Measurements from ENCODE around the gene IL22RA2.

The IL22RA2 gene

DNA sequence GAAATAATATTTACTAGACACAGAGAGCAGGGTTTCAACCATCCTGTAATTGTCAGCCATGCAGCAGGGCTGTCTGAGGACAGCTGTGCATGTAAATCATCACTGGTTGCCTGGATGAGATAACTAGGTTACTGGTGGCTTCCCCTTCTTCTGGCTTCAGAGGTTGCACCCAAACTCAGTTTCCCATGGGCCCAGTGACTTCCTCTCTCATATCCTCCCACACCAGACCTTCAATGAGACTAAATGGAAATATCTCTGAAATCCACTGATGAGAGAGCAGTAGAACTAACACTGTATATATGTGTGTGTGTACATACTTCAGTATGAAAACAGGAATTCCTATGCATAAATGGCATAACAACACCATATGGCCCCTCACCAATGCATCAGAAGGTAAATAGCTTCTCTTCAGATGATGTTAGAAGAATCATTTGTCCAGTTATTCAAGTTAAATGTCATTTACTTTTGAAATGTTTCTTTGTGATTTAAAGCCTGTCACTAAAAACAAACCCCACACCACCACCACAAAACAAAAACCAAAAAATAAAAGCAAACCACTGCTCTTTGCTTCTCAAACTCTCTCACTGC lies 77.7 kb downstream of the IL22RA2 start:
- no peak for DNase-seq (ENCODE audit: low read depth in 2 of 2)

DNA sequence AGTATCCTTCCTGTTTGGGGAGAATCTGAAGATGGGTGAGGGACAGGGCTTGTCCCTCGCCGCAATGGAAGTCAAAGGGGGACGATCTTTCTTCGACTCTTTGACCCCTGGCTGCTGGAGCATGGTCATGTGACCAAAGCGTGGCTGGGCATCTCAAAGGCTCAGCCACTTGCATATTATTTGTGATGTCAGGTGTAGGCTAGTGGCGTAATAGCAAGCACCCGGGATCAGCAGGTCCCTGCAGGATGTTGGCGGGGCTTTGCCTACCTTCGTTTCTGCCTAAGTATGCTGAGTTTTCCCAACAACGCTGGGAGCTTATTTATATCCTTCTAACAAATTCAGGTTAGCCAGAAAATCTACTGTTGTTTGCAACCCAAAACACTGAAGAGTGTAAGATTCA lies 78.4 kb downstream of the IL22RA2 start:
- no peak for DNase-seq (ENCODE audit: low read depth in 2 of 2)

DNA sequence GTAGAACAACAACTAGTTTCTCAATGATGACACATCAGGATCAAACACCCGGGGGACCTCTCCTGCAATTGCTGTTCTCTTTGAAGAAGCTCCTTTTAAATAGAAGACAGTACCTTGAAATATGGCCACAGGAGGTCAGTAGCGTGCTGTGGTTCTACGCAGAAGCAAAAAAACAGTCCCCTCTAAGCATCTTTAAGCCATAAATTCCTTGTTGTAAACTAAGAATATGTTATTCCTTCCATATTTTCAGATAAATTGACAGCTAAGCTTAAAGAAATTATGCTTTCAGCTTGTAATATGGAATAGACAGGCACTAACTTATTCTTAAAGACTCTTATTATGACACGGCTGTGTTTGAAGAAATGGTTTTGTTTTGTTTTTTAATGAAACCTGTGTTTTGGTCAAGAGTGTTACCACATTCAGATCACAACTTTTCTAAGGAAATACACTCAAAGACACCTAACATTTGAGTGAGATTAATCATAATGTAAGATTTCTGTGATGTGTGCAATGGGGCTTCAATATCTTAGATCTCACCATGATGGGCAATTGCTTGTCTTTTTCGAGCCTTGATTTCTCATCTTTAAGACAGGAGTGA lies 78.9 kb downstream of the IL22RA2 start:
- peak; percentile 19 to 41 for DNase-seq (ENCODE audit: low read depth in 2 of 2)
